ENCODE results near the gene MDM1. TPM values are rescaled to one million over a fixed set of nuclear protein-coding genes. Genes with fewer than 3 reads are reported as not detected.

MDM1 gene
- total RNA-seq, 4 donors from 2014 or later = 28.1 to 33.9 (median 29.6) TPM

- peak; percentile 40 to 47 for DNase-seq
- intact Hi-C loops (cut with DNase I) = no loop called here
- TF ChIP-seq CTCF (IDR thresholded peaks at IDR 0.05) (no peak), POLR2A (IDR thresholded peaks at IDR 0.05) (no peak)
- Histone ChIP-seq H3K4me3 (replicated peaks in 1 of 3) (no peak overlapping the region), H3K27me3 (no peaks in the 10 kb centered on the region), H3K4me1 (peaks cover 10 to 20% of the 10 kb centered on the region in 2 donors), H3K9me3 (no peaks in the 10 kb centered on the region), H3K27ac (peak overlapping the region in 1 of 3 donors; percentile 23), H3K36me3 (no peaks in the 10 kb centered on the region)
- 14 to 41% methylated on average over 6 of the region's 6 CpGs for WGBS, 2 donors
Observed at GRCh38 chr12:68245180-68246021, 86.8 kb downstream of the MDM1 start.

Other genes starting within 250 kb of the MDM1 start
- not detected for gene IFNG, start 172.6 kb downstream of the MDM1 start, total RNA-seq
- not detected for gene IL26, start 106.6 kb downstream of the MDM1 start, total RNA-seq
- gene IL22, start 78.8 kb downstream of the MDM1 start, total RNA-seq = not detected

Data from thyroid gland (tissue), 4 donors.